Measurements from ENCODE around the gene SH3RF3. TPM values are rescaled to one million over a fixed set of nuclear protein-coding genes. Genes with fewer than 3 reads are reported as not detected.
A peak's percentile ranks its signal among the peaks of the same experiment; 100 is the strongest.

SH3RF3 gene
- total and polyA plus RNA-seq, 2 donors (not counting 1 experiment from before 2014, with no cell fraction given) = 8.3 to 10.1 TPM

DNA sequence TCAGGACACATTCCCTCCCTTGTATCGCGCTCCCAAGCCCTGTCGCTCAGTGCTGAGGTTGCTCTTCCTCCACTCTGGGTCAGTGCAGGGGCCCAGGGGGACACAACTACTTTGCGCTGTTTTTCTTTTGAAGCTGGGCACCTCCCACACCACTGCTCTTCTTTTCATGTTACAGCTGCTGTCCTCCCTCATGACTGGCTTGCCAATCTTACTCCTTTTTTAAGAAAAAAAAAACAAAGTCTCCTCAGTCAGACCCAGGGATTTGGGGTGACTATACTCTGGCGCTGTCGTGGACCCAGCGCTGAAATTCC lies 264.6 kb downstream of the SH3RF3 start:
- no peak overlapping the region for H3K4me2 ChIP-seq (ENCODE audit: extremely low read depth, insufficient read depth, low read length)
- no peaks in the 10 kb centered on the region for H3K4me1 ChIP-seq (ENCODE audit: control insufficient read depth, extremely low read depth, insufficient read depth, low read length)
- no peaks in the 10 kb centered on the region for H3K27me3 ChIP-seq (ENCODE audit: control insufficient read depth, insufficient read depth, low read length)
- TF ChIP-seq EZH2 (IDR thresholded peaks at IDR 0.05; ENCODE audit: low read length, missing control alignments) = no peak
- TF ChIP-seq, protein P1, sequence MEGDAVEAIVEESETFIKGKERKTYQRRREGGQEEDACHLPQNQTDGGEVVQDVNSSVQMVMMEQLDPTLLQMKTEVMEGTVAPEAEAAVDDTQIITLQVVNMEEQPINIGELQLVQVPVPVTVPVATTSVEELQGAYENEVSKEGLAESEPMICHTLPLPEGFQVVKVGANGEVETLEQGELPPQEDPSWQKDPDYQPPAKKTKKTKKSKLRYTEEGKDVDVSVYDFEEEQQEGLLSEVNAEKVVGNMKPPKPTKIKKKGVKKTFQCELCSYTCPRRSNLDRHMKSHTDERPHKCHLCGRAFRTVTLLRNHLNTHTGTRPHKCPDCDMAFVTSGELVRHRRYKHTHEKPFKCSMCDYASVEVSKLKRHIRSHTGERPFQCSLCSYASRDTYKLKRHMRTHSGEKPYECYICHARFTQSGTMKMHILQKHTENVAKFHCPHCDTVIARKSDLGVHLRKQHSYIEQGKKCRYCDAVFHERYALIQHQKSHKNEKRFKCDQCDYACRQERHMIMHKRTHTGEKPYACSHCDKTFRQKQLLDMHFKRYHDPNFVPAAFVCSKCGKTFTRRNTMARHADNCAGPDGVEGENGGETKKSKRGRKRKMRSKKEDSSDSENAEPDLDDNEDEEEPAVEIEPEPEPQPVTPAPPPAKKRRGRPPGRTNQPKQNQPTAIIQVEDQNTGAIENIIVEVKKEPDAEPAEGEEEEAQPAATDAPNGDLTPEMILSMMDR (conservative IDR thresholded peaks at IDR 0.05 in 1 of 2, IDR thresholded peaks at IDR 0.05 in 1 of 2; ENCODE audit: low read depth in 1 of 2, low read length in 2 of 2) = no peak
- no peak overlapping the region for H2AFZ ChIP-seq (ENCODE audit: low read length)
- H3K4me3 ChIP-seq (replicated peaks in 1 of 4; ENCODE audit: control extremely low read depth in 1 of 4, insufficient read depth in 1 of 4, low read depth in 3 of 4, low read length in 4 of 4) = no peak overlapping the region
- no peak for DNase-seq (ENCODE audit: low read depth in 2 of 2)
- H3K79me2 ChIP-seq (ENCODE audit: control insufficient read depth, insufficient read depth, low read length) = no peaks in the 10 kb centered on the region
- H3K36me3 ChIP-seq (ENCODE audit: control insufficient read depth, insufficient read depth, low read length) = no peaks in the 10 kb centered on the region
- H3K9ac ChIP-seq (ENCODE audit: insufficient read depth, low read length) = no peak overlapping the region
- H3K9me3 ChIP-seq (ENCODE audit: control insufficient read depth, insufficient read depth, low read depth, low read length) = no peaks in the 10 kb centered on the region
- H4K20me1 ChIP-seq (ENCODE audit: control insufficient read depth, extremely low read depth, insufficient read depth, low read length) = no peaks in the 10 kb centered on the region
- no peak overlapping the region for H3K27ac ChIP-seq (ENCODE audit: insufficient read depth, low read length)

DNA sequence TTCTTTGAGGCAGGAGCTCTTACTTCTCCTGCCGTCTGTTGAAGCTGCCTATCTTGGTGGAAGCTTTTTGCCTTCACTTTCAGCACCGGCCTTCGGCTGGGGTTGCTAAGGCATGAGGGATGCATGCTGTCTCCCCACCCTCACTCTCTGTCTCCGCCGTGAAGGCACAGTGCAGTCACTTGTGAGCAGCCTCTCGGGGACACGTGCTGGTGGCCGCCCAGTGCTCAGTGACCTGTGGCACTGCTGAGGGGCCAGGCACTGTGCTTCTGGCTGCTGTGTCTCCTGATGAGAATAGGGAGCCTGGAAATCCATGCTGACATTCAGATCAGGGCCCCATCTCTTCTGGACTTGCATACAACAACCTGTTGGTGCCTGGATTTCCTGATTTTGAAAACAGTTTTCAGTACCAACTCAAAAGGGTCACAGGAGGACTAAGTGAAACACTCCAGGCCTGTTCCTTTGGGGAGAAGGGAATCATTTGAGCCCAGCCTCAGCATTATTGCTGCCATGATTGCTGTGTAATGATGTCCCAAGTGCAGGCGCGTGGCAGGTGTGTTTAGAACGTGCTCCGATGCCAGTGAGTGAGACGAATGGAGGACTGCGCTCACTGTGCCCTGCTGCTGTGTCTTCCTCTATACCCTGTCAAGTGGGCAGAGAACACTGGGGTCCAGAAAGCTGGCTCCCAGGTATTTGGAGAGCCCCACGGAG lies 266.6 kb downstream of the SH3RF3 start:
- Histone ChIP-seq H3K4me3 (replicated peaks in 1 of 4; ENCODE audit: control extremely low read depth in 1 of 4, insufficient read depth in 1 of 4, low read depth in 3 of 4, low read length in 4 of 4) (no peak overlapping the region), H3K27ac (ENCODE audit: insufficient read depth, low read length) (no peak overlapping the region), H3K9me3 (ENCODE audit: control insufficient read depth, insufficient read depth, low read depth, low read length) (no peaks in the 10 kb centered on the region), H2AFZ (ENCODE audit: low read length) (no peak overlapping the region), H3K9ac (ENCODE audit: insufficient read depth, low read length) (no peak overlapping the region), H3K27me3 (ENCODE audit: control insufficient read depth, insufficient read depth, low read length) (no peaks in the 10 kb centered on the region), H3K4me2 (ENCODE audit: extremely low read depth, insufficient read depth, low read length) (no peak overlapping the region), H3K79me2 (ENCODE audit: control insufficient read depth, insufficient read depth, low read length) (no peaks in the 10 kb centered on the region), H4K20me1 (ENCODE audit: control insufficient read depth, extremely low read depth, insufficient read depth, low read length) (no peaks in the 10 kb centered on the region), H3K36me3 (ENCODE audit: control insufficient read depth, insufficient read depth, low read length) (peaks cover 7% of the 10 kb centered on the region), H3K4me1 (ENCODE audit: control insufficient read depth, extremely low read depth, insufficient read depth, low read length) (no peaks in the 10 kb centered on the region)
- no peak for DNase-seq (ENCODE audit: low read depth in 2 of 2)
- TF ChIP-seq, protein P1 (conservative IDR thresholded peaks at IDR 0.05 in 1 of 2, IDR thresholded peaks at IDR 0.05 in 1 of 2; ENCODE audit: low read depth in 1 of 2, low read length in 2 of 2) = no peak
- TF ChIP-seq EZH2 (IDR thresholded peaks at IDR 0.05; ENCODE audit: low read length, missing control alignments) = no peak

DNA sequence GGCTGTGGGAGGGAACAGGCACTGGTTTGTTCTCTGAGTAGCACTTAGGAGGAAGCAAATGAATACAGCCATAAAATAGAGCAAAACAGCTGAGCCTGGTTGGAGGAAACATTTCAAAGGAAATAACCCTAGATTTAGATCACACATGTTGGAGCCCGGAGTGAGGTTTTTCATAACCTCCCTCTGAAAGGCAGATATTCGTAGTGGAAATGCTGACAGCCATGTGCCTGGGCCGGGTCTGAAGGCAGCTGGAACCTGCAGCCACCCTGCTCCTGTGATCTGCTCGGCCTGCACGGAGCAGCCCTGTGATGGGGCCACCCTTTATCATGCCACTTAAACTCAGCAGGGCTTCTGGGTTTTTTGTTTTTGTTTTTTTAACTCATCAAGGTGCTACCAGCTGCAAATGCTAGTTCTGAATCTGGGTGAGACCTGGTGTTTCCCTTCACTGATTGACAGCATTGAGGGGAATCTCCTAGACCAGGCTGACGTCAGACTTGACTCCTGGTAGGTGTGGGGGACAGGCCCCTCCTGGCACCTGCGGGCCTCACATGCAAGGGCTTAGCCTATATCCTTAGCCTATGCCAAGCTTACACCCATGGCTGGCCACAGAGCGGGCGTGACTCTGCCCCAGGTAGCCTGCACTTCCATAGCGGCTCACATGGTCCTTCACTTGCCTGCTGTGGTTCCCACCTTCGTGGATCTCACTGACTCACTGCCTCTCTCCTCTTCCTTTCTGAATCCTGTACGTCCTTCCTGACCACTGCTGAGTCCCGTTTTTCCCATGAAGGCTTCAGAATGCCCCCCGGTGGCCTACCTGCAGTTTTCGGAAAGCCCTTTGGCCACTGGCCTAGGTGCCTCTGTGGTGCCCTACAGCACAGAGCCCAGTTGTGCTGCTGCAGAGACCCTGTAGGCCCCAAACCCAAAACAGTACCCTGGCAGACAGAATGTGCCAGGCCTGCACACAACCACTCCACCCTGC lies 267.5 kb downstream of the SH3RF3 start:
- Histone ChIP-seq H2AFZ (ENCODE audit: low read length) (no peak overlapping the region), H4K20me1 (ENCODE audit: control insufficient read depth, extremely low read depth, insufficient read depth, low read length) (no peaks in the 10 kb centered on the region), H3K27me3 (ENCODE audit: control insufficient read depth, insufficient read depth, low read length) (no peaks in the 10 kb centered on the region), H3K9me3 (ENCODE audit: control insufficient read depth, insufficient read depth, low read depth, low read length) (no peaks in the 10 kb centered on the region), H3K4me2 (ENCODE audit: extremely low read depth, insufficient read depth, low read length) (no peak overlapping the region), H3K4me1 (ENCODE audit: control insufficient read depth, extremely low read depth, insufficient read depth, low read length) (no peaks in the 10 kb centered on the region), H3K9ac (ENCODE audit: insufficient read depth, low read length) (no peak overlapping the region), H3K36me3 (ENCODE audit: control insufficient read depth, insufficient read depth, low read length) (peaks cover 7% of the 10 kb centered on the region), H3K4me3 (replicated peaks in 1 of 4; ENCODE audit: control extremely low read depth in 1 of 4, insufficient read depth in 1 of 4, low read depth in 3 of 4, low read length in 4 of 4) (no peak overlapping the region), H3K27ac (ENCODE audit: insufficient read depth, low read length) (no peak overlapping the region), H3K79me2 (ENCODE audit: control insufficient read depth, insufficient read depth, low read length) (no peaks in the 10 kb centered on the region)
- DNase-seq (ENCODE audit: low read depth in 2 of 2) = peak in 1 of 2 donors; percentile 25
- TF ChIP-seq, protein P1 (conservative IDR thresholded peaks at IDR 0.05 in 1 of 2, IDR thresholded peaks at IDR 0.05 in 1 of 2; ENCODE audit: low read depth in 1 of 2, low read length in 2 of 2) = peak in 1 of 2 donors; percentile 21
- TF ChIP-seq EZH2 (IDR thresholded peaks at IDR 0.05; ENCODE audit: low read length, missing control alignments) = no peak

Measured in fibroblast of lung (primary cell).